Tongue (tissue), 3 donors: ENCODE results near the gene PLEKHJ1. TPM values are rescaled to one million over a fixed set of nuclear protein-coding genes. Genes with fewer than 3 reads are reported as not detected.

Source experiments
- DNase-seq: peaks from one replicate; pipeline ENCODE4 v3.0.0-alpha.2; 2015
- small RNA-seq: library from RNA; depleted of rRNA; stranded (forward); fragments of <200 nt; gene quantifications from one replicate; pipeline ENCODE3, GENCODE V24; 2014; ENCODE audit warnings: low replicate concordance
- total RNA-seq: library from RNA; depleted of rRNA; stranded (reverse); fragments of >200 nt; gene quantifications from one replicate; pipeline ENCODE4 v1.2.3, GENCODE V29; 2014

Gene PLEKHJ1
- total RNA-seq, 1 donor from 2014 or later: 88.1 TPM

- DNase-seq: no peak
These were observed 40.2 kb downstream of the PLEKHJ1 start for GRCh38 chr19:2195914-2196313.

DNA sequence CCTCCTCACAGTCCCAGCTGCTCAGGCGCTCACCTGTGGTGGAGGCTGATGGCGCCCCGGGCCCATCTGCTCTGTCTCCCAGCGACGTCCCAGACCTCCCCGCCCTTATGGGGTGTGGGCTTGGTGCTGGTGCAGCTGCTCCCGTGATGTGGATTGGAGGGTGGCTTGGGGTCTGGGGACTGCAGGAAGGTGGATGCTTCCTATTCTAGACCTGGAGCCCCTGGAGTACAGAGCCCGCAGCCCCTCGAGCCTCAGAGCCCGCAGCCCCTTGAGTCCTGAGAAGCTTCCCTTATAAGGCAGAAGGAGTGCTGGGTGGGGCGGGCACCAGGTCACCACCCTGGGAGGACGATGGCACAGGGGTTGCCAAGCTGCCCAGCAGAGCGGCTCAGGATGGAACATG, 40.8 kb downstream of the PLEKHJ1 start:
- DNase-seq: no peak

GRCh38 chr19:2194513-2195078, 41.5 kb downstream of the PLEKHJ1 start:
- DNase-seq: no peak

GRCh38 chr19:2193807-2194206, 42.3 kb downstream of the PLEKHJ1 start:
- DNase-seq: no peak

- DNase-seq: no peak
These were observed 43.3 kb downstream of the PLEKHJ1 start for GRCh38 chr19:2192862-2193261.

- no peak for DNase-seq
These were observed 44.4 kb downstream of the PLEKHJ1 start for GRCh38 chr19:2191456-2192310.

DNA sequence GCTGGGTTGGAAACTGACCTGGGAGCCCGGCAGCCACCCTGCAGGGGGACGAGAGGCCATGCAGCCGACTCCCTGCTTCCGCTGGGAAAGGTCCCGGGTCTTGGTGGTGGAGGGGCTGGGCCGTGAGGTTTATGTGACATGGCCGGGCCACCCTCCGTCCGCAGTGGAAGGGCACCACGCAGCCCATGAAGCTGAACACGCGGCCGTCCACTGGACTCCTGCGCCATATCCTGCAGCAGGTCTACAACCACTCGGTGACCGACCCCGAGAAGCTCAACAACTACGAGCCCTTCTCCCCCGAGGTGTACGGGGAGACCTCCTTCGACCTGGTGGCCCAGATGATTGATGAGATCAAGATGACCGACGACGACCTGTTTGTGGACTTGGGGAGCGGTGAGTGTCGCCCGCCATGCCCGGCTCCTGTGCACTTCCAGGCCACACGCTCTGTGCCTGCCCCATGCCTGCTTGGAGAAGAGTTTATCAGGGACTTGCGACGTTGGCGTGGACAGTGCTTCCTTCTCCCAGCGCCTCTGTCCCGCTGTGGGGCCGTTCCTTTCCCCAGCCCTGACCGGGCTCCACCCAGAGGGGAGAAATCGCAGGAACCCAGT, 45.2 kb downstream of the PLEKHJ1 start:
- DNase-seq: no peak

DNA sequence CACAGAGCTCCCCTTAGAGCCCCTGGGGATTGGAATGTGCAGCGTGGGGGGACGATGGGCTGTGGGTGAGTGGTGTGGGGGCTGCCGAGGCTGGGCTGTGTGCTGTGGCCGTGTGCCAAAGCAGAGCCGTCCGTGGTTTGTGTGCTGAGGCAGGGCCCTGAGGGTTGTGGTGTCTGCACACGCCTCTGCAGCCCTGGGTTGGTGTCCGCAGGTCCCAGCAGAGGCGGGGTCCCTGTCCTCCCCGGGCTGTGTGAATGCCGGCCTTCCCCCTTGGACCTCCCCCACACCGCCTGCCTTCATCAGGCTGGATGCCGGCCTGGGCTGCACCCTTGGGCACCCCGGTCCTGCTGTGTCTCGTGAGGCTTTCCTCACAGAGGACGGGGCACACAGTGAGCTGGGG, 46.2 kb downstream of the PLEKHJ1 start:
- no peak for DNase-seq

DNA sequence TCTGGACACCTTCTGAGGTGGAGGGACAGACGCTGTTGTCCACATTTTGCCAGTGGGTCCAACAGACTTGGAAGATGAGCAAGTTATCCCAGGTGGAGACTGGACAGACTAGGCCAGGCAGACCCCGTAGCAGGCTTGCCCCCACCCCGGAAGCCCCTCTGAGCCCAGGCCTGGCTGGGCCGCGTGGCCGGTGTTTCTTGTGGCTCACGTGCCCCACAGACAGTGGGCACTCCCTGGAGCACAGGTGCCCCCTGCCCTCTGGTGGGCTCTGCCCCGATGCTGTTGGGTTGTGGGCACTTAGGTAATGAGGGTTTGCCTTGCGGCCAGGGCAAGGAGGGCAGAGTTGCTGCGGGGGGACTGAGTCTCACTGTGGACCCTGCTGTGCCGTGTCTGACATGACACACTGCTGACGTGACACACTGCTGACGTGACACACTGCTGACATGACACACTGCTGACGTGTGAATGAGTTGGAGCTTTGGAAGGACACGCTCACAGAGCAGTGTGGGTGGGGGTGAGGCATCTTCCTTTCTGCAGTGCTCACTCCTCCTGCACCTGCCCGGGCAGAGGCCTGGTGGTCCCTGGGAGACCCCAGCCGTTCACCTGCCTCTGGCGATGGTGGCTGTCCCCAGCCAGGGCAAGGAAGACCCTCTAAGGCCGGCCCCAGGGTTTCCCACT, 47.3 kb downstream of the PLEKHJ1 start:
- no peak for DNase-seq

DNA sequence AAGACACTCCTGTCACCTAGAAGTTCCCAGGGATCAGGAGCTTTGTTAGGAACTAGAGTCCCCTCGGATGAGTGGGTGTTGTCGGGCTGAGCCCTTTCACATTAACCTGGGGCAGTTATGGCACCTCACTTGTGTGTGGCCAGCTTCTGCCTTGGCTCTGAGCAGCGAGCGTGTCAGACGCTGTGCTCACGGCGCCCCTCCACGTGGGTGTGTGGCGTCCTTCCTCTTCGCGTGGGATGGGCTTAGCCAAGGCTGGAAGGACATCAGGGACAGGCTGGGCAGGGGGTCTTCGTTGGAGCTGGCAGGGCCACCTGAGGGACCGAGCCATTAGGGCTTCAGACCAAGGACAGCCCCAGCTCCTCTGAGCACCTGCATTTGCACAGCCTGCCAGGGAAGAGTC, 49.0 kb downstream of the PLEKHJ1 start:
- DNase-seq: no peak

GRCh38 chr19:2186071-2186846, 49.9 kb downstream of the PLEKHJ1 start:
- peak; percentile 89 for DNase-seq

DNA sequence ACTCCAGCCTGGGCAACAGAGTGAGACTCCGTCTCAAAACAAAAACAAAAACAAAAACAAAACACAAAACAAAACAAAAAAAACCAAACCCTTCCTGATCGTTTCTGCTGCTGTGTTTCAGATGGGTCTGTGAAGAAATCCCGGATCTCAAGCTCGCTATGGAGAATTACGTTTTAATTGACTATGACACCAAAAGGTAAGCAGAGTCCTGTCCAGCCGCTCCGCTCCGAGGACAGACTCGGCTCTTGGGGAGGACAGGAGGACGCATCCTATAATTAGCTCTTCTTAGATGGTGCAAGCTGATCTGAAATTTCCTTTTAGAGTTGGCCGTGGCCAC, 50.4 kb downstream of the PLEKHJ1 start:
- DNase-seq: no peak

- DNase-seq: no peak
These were observed 51.6 kb downstream of the PLEKHJ1 start for GRCh38 chr19:2184422-2184975.

Small RNA genes within 50 kb of the gene (small RNA-seq; reads per million reads assigned to genes)
- gene MIR1227: not detected

Other genes starting within 250 kb of the PLEKHJ1 start
- 59.7 TPM for gene BTBD2, start 220.6 kb downstream of the PLEKHJ1 start, total RNA-seq
- 115 TPM for gene MKNK2, start 185.1 kb downstream of the PLEKHJ1 start, total RNA-seq
- 24.4 TPM for gene MOB3A, start 140.0 kb downstream of the PLEKHJ1 start, total RNA-seq
- gene IZUMO4, start 139.4 kb downstream of the PLEKHJ1 start, total RNA-seq: 3.1 TPM
- gene AP3D1, start 84.8 kb downstream of the PLEKHJ1 start, total RNA-seq: 44.9 TPM
- 16.9 TPM for gene DOT1L, start 72.4 kb downstream of the PLEKHJ1 start, total RNA-seq
- gene SF3A2, start 495 bp upstream of the PLEKHJ1 start, total RNA-seq: 44.8 TPM
- gene AMH, start 13.0 kb upstream of the PLEKHJ1 start, total RNA-seq: 1.4 TPM
- gene JSRP1, start 20.1 kb upstream of the PLEKHJ1 start, total RNA-seq: 67.8 TPM
- not detected for gene PEAK3, start 45.8 kb upstream of the PLEKHJ1 start, total RNA-seq
- gene LINGO3, start 71.8 kb upstream of the PLEKHJ1 start, total RNA-seq: 0.21 TPM
- 88.5 TPM for gene LSM7, start 92.3 kb upstream of the PLEKHJ1 start, total RNA-seq
- gene SPPL2B, start 92.4 kb upstream of the PLEKHJ1 start, total RNA-seq: 49.2 TPM
- 0.31 TPM for gene TMPRSS9, start 123.9 kb upstream of the PLEKHJ1 start, total RNA-seq
- gene TIMM13, start 191.3 kb upstream of the PLEKHJ1 start, total RNA-seq: 47.2 TPM
- 71.3 TPM for gene LMNB2, start 220.6 kb upstream of the PLEKHJ1 start, total RNA-seq
- 32.4 TPM for gene GADD45B, start 239.8 kb upstream of the PLEKHJ1 start, total RNA-seq